Right forelimb (tissue), 1 donor: ENCODE results near the gene ITPRID1.

ENCODE experiments used
- DNase-seq: peaks from one replicate; pipeline ENCODE4 v3.0.0-alpha.2; 2018

Gene ITPRID1

DNA sequence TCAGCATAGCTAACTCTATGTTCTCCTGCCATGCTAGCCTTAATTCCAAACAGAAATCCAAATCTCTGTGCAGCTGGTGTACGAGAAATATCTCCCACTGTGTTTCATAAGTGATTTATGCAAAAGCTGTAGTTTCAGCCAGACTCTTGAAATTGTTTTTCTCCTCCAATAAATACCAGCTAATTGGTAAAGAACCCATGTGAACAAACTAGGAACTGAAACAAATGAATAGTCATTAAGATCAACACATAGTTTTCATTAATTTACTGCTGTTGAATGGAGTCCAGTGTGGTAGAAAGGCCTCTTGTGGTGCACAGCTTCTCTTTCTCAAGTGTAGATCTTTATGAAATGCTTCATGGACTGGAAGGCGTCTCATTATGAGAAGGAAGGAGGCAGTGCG, 191.5 kb downstream of the ITPRID1 start:
- no peak for DNase-seq

DNA sequence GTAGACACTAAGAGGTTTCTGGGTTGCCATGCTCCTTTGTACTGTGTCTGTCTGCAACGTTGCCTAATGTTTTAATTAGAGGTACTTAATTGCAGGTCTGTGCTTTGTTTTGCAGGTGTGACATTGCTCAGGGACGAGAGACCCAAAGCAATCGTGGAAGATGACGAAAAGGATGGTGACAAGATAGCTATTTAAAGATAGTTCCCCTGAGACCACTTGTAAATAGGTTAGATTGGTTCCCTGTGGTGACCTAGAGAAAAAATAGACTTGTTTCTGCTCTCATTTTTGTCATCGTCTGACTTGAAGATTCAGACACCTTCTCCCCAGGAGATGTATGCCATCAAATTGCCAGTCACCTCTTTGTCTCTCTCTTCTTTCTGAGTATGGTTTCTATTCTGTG, 193.2 kb downstream of the ITPRID1 start:
- no peak for DNase-seq
